ENCODE data around the gene NSRP1.
"Not testable (repeated sequence)": the region's sequence is repeated elsewhere in the genome, so short reads cannot be mapped to it uniquely, and the experiment has no call there.

Gene NSRP1

DNA sequence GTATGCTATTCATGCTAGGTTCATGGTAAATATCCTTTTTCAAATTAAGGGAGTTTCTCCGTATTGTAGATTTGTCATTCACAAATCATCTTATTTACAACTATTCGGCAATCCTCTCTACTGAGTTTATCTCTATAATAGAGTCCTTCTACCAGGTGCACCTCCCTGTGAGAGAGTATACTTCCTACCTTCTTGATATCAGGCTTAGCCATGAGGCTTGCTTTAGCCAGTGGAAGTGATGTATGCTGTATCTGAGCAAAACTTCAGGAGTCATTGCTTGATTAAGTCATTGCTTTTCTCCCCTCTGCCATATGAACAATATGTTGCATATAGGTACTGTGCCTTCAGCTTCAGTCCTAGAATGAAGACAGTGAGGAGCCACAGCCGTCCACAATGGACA, 20.5 kb downstream of the NSRP1 start:
- H3K4me3 ChIP-seq (ENCODE audit: control insufficient read depth, low read depth, low read length): no peak overlapping the region
- no peak for DNase-seq (ENCODE audit: low read depth)
- TF ChIP-seq, protein P1, sequence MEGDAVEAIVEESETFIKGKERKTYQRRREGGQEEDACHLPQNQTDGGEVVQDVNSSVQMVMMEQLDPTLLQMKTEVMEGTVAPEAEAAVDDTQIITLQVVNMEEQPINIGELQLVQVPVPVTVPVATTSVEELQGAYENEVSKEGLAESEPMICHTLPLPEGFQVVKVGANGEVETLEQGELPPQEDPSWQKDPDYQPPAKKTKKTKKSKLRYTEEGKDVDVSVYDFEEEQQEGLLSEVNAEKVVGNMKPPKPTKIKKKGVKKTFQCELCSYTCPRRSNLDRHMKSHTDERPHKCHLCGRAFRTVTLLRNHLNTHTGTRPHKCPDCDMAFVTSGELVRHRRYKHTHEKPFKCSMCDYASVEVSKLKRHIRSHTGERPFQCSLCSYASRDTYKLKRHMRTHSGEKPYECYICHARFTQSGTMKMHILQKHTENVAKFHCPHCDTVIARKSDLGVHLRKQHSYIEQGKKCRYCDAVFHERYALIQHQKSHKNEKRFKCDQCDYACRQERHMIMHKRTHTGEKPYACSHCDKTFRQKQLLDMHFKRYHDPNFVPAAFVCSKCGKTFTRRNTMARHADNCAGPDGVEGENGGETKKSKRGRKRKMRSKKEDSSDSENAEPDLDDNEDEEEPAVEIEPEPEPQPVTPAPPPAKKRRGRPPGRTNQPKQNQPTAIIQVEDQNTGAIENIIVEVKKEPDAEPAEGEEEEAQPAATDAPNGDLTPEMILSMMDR (IDR thresholded peaks at IDR 0.05; ENCODE audit: control insufficient read depth, insufficient read depth, low read depth, low read length, missing control alignments): no peak

GRCh38 chr17:30147860-30148259, 31.2 kb downstream of the NSRP1 start:
- H3K4me3 ChIP-seq (ENCODE audit: control insufficient read depth, low read depth, low read length); DNase-seq (ENCODE audit: low read depth): not testable (repeated sequence)

- TF ChIP-seq, protein P1 (IDR thresholded peaks at IDR 0.05; ENCODE audit: control insufficient read depth, insufficient read depth, low read depth, low read length, missing control alignments): no peak
- no peak for DNase-seq (ENCODE audit: low read depth)
- no peak overlapping the region for H3K4me3 ChIP-seq (ENCODE audit: control insufficient read depth, low read depth, low read length)
Observed at GRCh38 chr17:30148376-30148775, 31.8 kb downstream of the NSRP1 start.

DNA sequence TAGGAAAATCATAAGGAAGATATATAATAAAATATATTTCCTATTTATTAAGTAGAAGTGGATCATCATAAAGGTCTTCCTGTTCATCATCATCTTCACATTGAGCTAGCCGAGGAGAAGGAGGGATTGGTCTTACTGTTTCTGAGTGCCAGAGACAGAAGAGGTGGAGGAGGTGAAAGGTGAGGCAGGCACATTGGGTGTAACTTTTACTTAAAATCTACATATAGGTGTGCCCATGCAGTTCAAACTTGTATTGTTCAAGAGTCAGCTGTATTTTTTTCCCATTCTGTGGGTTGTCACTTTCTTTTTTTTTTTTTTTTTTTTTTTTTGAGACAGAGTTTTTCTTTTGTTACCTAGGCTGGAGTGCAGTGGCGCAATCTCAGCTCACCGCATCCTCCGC, 34.9 kb downstream of the NSRP1 start:
- no peak for DNase-seq (ENCODE audit: low read depth)
- TF ChIP-seq, protein P1 (IDR thresholded peaks at IDR 0.05; ENCODE audit: control insufficient read depth, insufficient read depth, low read depth, low read length, missing control alignments): no peak
- H3K4me3 ChIP-seq (ENCODE audit: control insufficient read depth, low read depth, low read length): no peak overlapping the region

DNA sequence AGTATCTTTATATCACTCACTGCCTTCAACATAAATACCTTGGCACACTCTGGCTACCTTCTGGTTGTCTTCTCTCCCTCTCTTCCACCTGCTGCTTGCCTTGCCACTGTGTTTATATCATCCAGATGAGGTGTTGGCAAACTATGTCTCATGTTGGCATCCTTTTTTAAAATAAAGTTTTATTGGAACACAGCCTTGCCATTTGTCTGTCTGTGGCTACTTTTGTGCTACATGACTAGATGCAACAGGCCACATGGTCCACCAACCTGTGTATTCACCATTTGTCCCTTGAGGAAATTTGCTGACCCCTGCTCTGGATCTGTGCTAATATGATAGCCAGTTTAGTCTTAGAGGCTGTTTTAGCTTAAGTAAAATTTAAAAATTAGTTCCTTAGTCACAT, 36.8 kb downstream of the NSRP1 start:
- no peak for DNase-seq (ENCODE audit: low read depth)
- no peak overlapping the region for H3K4me3 ChIP-seq (ENCODE audit: control insufficient read depth, low read depth, low read length)
- TF ChIP-seq, protein P1 (IDR thresholded peaks at IDR 0.05; ENCODE audit: control insufficient read depth, insufficient read depth, low read depth, low read length, missing control alignments): no peak

DNA sequence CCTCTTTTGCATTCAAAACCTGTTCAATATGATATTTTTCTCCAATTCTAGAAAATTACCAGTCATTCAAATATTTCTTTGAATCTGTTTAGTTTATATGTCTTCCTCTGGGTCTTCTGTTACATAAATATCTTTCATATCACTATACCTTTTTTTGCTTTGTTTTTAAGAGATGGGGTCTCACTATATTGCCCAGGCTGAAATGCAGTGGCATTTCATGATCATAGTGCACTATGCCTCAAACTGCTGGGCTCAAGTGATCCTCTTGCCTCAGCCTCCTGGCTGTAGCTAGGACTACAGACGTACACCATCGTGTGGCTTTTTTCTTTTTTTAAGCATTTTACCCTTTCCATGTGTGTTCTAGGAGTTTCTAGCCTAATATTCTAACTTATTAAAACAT, 38.8 kb downstream of the NSRP1 start:
- no peak for DNase-seq (ENCODE audit: low read depth)
- no peak overlapping the region for H3K4me3 ChIP-seq (ENCODE audit: control insufficient read depth, low read depth, low read length)
- TF ChIP-seq, protein P1 (IDR thresholded peaks at IDR 0.05; ENCODE audit: control insufficient read depth, insufficient read depth, low read depth, low read length, missing control alignments): no peak

DNA sequence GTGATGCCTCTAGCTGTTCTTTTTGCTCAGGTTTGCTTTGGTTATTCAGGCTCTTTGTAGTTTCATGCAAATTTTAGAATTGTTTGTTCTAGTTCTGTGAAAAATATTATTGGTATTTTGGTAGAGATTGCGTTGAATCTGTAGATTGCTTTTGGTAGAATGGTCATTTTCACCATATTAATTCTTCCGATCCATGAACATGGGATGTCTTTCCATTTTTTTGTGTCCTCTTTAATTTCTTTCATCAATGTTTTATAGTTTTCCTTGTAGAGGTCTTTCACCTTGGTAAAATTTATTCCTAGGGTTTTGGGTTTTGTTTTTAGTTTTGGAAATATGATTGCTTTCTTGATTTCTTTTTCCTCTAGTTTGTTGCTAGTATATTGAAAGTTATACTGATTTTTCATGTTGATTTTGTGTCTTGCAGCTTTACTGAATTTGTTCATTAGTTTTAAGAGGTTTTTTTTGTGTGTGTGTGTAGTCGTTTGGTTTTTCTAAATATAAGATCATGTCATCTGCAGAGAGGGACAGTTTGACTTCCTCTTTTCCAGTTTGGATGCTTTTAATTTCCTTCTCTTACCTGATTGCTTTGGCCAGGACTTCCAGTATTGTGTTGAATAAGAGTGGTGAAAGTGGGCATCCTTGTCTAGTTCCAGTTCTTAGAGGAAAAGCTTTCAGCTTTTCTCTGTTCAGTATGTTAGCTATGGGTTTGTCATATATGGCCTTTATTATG, 42.4 kb downstream of the NSRP1 start:
- DNase-seq (ENCODE audit: low read depth): no peak
- TF ChIP-seq, protein P1 (IDR thresholded peaks at IDR 0.05; ENCODE audit: control insufficient read depth, insufficient read depth, low read depth, low read length, missing control alignments): no peak
- H3K4me3 ChIP-seq (ENCODE audit: control insufficient read depth, low read depth, low read length): no peak overlapping the region

Data from AG09309 (cell line).